HepG2 (cell line): ENCODE results near the gene UTRN. TPM values are rescaled to one million over a fixed set of nuclear protein-coding genes. Genes with fewer than 3 reads are reported as not detected.
A peak's percentile ranks its signal among the peaks of the same experiment; 100 is the strongest.

Experiments used
- ATF1 ChIP-seq: IDR thresholded peaks from 2 replicates; pipeline ENCODE4 v1.6.1; 2016; ENCODE audit warnings: mild to moderate bottlenecking, control low read depth
- BRD4 ChIP-seq: sonication (generic); formaldehyde crosslinking; IDR thresholded peaks from 2 replicates; pipeline ENCODE4 v1.4.0; 2020; ENCODE audit warnings: missing genetic modification reagents
- CCAR2 ChIP-seq: fragments of 200-400 bp; formaldehyde crosslinking; optimal IDR thresholded peaks from 2 replicates; pipeline ENCODE3; 2018; ENCODE audit warnings: low read depth, mild to moderate bottlenecking, low read length, moderate library complexity
- HNF4A ChIP-seq: sonication (generic); formaldehyde crosslinking; IDR thresholded peaks from 2 replicates; pipeline ENCODE4 v1.4.0; 2020; ENCODE audit warnings: missing genetic modification reagents
- NFRKB ChIP-seq: fragments of 450-650 bp; IDR thresholded peaks from 2 replicates; pipeline ENCODE4 v1.6.1; 2017
- SIN3B ChIP-seq: fragments of 150-350 bp; IDR thresholded peaks from 2 replicates; pipeline ENCODE4 v1.6.1; 2014; ENCODE audit warnings: low read length
- SPEN ChIP-seq: sonication (generic); formaldehyde crosslinking; IDR thresholded peaks from 2 replicates; pipeline ENCODE4 v1.5.1; 2020; ENCODE audit warnings: low read depth, mild to moderate bottlenecking, missing genetic modification reagents
- SYNCRIP ChIP-seq: fragments of 200-400 bp; formaldehyde crosslinking; IDR thresholded peaks from 2 replicates; pipeline ENCODE4 v1.6.1; 2018; ENCODE audit warnings: mild to moderate bottlenecking, low read depth, low read length; ENCODE audit not compliant: insufficient read depth
- ZMYM3 ChIP-seq: sonication (generic); formaldehyde crosslinking; IDR thresholded peaks from 2 replicates; pipeline ENCODE4 v1.5.1; 2020; ENCODE audit warnings: mild to moderate bottlenecking, missing genetic modification reagents
- ZNF17 ChIP-seq: sonication (generic); formaldehyde crosslinking; IDR thresholded peaks from 2 replicates; pipeline ENCODE4 v1.5.0; 2020; ENCODE audit warnings: mild to moderate bottlenecking, missing genetic modification reagents
- ZNF235 ChIP-seq: sonication (generic); formaldehyde crosslinking; IDR thresholded peaks from 2 replicates; pipeline ENCODE4 v1.8.1; 2023; ENCODE audit warnings: mild to moderate bottlenecking, missing genetic modification reagents, borderline replicate concordance
- ZNF382 ChIP-seq: sonication (generic); formaldehyde crosslinking; IDR thresholded peaks from 2 replicates; pipeline ENCODE4 v1.5.0; 2020; ENCODE audit warnings: missing genetic modification reagents, mild to moderate bottlenecking, borderline replicate concordance
- ZNF569 ChIP-seq: sonication (generic); formaldehyde crosslinking; IDR thresholded peaks from 2 replicates; pipeline ENCODE4 v1.5.0; 2020; ENCODE audit warnings: mild to moderate bottlenecking, missing genetic modification reagents, moderate library complexity, borderline replicate concordance
- ZSCAN30 ChIP-seq: sonication (generic); formaldehyde crosslinking; IDR thresholded peaks from 2 replicates; pipeline ENCODE4 v1.5.0; 2020; ENCODE audit warnings: mild to moderate bottlenecking, missing genetic modification reagents
- ZSCAN9 ChIP-seq: IDR thresholded peaks from 2 replicates; pipeline ENCODE4 v1.6.1; 2016; ENCODE audit warnings: borderline replicate concordance
- polyA plus RNA-seq, 8 experiments: library from polyadenylated mRNA; depleted of rRNA in 3 of 8; stranded (reverse) in 7 of 8; unstranded in 1 of 8; fragments of >200 nt; fragmentation: Illumina TruSeq in 4 of 8; extraction: Trizol in 4 of 8; gene quantifications; 2 replicates each; pipeline versions ENCODE4 v1.2.1 to v1.2.3, GENCODE V29; 2011 to 2016; ENCODE audit warnings: low read depth in 4 of 8, missing spikeins in 1 of 8, mixed read lengths in 1 of 8; ENCODE audit not compliant: insufficient read depth in 1 of 8
- total RNA-seq, 5 experiments: library from RNA; depleted of rRNA; stranded (reverse); fragments of >200 nt; fragmentation: Illumina TruSeq; extraction: Trizol; gene quantifications; 2 replicates each; pipeline ENCODE4 v1.2.3, GENCODE V29; 2016; ENCODE audit warnings: low read depth in 1 of 5
- TF ChIP-seq, protein P1 (sequence below): sonication (generic); formaldehyde crosslinking; IDR thresholded peaks from one replicate; pipeline ENCODE4 v1.5.1; 2020; ENCODE audit warnings: mild to moderate bottlenecking, missing genetic modification reagents; ENCODE audit errors: not compliant biosample characterization
- TF ChIP-seq, protein P2 (sequence below): sonication (generic); formaldehyde crosslinking; IDR thresholded peaks from 2 replicates; pipeline ENCODE4 v1.4.0; 2020; ENCODE audit warnings: missing genetic modification reagents, borderline replicate concordance
- TF ChIP-seq, protein P3 (sequence below): sonication (generic); formaldehyde crosslinking; IDR thresholded peaks from 2 replicates; pipeline ENCODE4 v1.4.0; 2020; ENCODE audit warnings: missing genetic modification reagents, borderline replicate concordance

UTRN gene
- total and polyA plus RNA-seq, 2 of the 13 experiments (the other 11 are each of a cell fraction or from before 2014, with no cell fraction given), result 102 to 116 TPM

DNA sequence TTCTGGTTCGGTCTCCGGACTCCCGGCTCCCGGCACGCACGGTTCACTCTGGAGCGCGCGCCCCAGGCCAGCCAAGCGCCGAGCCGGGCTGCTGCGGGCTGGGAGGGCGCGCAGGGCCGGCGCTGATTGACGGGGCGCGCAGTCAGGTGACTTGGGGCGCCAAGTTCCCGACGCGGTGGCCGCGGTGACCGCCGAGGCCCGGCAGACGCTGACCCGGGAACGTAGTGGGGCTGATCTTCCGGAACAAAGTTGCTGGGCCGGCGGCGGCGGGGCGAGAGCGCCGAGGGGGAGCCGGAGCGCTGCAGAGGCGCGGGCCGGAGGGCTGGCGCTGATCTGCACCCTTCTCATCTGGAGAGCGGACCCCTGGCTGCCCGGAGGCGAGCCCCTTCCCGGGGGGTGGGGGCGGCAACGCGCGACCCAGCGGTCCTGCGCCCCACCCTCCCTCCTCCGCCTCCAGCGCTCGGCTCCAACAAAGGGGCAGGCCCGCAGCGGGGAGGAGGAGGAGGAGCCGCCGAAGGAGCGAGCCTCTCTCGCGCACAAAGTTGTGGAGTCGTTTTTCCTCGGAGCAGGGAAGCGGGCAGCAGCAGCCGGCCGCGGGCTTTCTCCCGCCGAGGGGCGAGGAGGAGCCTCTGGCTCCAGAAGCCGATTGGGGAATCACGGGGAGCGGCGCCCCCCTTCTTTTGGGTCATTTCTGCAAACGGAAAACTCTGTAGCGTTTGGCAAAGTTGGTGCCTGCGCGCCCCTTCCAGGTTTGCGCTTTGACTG lies at the start of gene UTRN (continued):
- TF ChIP-seq, protein P1, sequence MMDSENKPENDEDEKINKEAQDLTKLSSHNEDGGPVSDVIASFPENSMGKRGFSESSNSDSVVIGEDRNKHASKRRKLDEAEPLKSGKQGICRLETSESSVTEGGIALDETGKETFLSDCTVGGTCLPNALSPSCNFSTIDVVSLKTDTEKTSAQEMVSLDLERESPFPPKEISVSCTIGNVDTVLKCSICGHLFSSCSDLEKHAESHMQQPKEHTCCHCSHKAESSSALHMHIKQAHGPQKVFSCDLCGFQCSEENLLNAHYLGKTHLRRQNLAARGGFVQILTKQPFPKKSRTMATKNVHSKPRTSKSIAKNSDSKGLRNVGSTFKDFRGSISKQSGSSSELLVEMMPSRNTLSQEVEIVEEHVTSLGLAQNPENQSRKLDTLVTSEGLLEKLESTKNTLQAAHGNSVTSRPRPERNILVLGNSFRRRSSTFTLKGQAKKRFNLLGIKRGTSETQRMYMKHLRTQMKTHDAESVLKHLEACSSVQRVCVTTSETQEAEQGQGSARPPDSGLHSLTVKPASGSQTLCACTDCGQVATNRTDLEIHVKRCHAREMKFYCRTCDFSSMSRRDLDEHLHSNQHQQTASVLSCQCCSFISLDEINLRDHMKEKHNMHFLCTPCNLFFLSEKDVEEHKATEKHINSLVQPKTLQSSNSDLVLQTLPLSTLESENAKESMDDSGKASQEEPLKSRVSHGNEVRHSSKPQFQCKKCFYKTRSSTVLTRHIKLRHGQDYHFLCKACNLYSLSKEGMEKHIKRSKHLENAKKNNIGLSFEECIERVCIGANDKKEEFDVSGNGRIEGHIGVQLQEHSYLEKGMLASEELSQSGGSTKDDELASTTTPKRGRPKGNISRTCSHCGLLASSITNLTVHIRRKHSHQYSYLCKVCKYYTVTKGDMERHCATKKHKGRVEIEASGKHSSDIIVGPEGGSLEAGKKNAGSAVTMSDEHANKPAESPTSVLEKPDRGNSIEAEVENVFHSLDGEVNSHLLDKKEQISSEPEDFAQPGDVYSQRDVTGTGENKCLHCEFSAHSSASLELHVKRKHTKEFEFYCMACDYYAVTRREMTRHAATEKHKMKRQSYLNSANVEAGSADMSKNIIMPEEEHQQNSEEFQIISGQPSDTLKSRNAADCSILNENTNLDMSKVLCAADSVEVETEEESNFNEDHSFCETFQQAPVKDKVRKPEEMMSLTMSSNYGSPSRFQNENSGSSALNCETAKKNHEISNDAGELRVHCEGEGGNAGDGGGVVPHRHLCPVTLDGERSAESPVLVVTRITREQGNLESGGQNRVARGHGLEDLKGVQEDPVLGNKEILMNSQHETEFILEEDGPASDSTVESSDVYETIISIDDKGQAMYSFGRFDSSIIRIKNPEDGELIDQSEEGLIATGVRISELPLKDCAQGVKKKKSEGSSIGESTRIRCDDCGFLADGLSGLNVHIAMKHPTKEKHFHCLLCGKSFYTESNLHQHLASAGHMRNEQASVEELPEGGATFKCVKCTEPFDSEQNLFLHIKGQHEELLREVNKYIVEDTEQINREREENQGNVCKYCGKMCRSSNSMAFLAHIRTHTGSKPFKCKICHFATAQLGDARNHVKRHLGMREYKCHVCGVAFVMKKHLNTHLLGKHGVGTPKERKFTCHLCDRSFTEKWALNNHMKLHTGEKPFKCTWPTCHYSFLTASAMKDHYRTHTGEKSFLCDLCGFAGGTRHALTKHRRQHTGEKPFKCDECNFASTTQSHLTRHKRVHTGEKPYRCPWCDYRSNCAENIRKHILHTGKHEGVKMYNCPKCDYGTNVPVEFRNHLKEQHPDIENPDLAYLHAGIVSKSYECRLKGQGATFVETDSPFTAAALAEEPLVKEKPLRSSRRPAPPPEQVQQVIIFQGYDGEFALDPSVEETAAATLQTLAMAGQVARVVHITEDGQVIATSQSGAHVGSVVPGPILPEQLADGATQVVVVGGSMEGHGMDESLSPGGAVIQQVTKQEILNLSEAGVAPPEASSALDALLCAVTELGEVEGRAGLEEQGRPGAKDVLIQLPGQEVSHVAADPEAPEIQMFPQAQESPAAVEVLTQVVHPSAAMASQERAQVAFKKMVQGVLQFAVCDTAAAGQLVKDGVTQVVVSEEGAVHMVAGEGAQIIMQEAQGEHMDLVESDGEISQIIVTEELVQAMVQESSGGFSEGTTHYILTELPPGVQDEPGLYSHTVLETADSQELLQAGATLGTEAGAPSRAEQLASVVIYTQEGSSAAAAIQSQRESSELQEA, result peak; percentile 92
- TF ChIP-seq ZNF17 (no peak), SYNCRIP (no peak), BRD4 (peak; percentile 90), ZNF569 (CRISPR knock-in tag) (0 out of 2 replicates have a peak, but pooled peaks have one; percentile 64), SPEN (CRISPR knock-in tag) (peak; percentile 89), ZNF235 (CRISPR knock-in tag) (peak; percentile 79), ZMYM3 (CRISPR knock-in tag) (0 out of 2 replicates have a peak, but pooled peaks have one; percentile 25), HNF4A (no peak), CCAR2 (no peak), ZSCAN9 (CRISPR knock-in tag) (peak; percentile 87), SIN3B (no peak), ZSCAN30 (CRISPR knock-in tag) (no peak; the same call in none of the 2 replicates), ATF1 (no peak), NFRKB (no peak), ZNF382 (CRISPR knock-in tag) (no peak)
- TF ChIP-seq, protein P2, sequence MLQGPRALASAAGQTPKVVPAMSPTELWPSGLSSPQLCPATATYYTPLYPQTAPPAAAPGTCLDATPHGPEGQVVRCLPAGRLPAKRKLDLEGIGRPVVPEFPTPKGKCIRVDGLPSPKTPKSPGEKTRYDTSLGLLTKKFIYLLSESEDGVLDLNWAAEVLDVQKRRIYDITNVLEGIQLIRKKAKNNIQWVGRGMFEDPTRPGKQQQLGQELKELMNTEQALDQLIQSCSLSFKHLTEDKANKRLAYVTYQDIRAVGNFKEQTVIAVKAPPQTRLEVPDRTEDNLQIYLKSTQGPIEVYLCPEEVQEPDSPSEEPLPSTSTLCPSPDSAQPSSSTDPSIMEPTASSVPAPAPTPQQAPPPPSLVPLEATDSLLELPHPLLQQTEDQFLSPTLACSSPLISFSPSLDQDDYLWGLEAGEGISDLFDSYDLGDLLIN (CRISPR knock-in tag), result peak; percentile 78; the same call in 1 of the 2 replicates
- TF ChIP-seq, protein P3, sequence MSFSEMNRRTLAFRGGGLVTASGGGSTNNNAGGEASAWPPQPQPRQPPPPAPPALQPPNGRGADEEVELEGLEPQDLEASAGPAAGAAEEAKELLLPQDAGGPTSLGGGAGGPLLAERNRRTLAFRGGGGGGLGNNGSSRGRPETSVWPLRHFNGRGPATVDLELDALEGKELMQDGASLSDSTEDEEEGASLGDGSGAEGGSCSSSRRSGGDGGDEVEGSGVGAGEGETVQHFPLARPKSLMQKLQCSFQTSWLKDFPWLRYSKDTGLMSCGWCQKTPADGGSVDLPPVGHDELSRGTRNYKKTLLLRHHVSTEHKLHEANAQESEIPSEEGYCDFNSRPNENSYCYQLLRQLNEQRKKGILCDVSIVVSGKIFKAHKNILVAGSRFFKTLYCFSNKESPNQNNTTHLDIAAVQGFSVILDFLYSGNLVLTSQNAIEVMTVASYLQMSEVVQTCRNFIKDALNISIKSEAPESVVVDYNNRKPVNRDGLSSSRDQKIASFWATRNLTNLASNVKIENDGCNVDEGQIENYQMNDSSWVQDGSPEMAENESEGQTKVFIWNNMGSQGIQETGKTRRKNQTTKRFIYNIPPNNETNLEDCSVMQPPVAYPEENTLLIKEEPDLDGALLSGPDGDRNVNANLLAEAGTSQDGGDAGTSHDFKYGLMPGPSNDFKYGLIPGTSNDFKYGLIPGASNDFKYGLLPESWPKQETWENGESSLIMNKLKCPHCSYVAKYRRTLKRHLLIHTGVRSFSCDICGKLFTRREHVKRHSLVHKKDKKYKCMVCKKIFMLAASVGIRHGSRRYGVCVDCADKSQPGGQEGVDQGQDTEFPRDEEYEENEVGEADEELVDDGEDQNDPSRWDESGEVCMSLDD (CRISPR knock-in tag), result peak; percentile 72; the same call in 1 of the 2 replicates
